ENCODE data around the gene PPP1R26. TPM values are rescaled to one million over a fixed set of nuclear protein-coding genes. Genes with fewer than 3 reads are reported as not detected.
"Not testable (repeated sequence)": the region's sequence is repeated elsewhere in the genome, so short reads cannot be mapped to it uniquely, and the experiment has no call there.

The PPP1R26 gene
- polyA plus RNA-seq, 1 experiment, result 6.0 TPM

GRCh38 chr9:135513351-135513846, 33.8 kb downstream of the PPP1R26 start:
- Histone ChIP-seq H3K36me3 (ENCODE audit: control insufficient read depth, insufficient read depth, low read length) (no peaks in the 10 kb centered on the region), H3K4me3 (ENCODE audit: low read depth, low read length) (no peak overlapping the region), H3K27me3 (ENCODE audit: control insufficient read depth, insufficient read depth, low read length) (no peaks in the 10 kb centered on the region)
- CTCF ChIA-PET, result interaction anchor here (0.6 to 1.4 kb wide), 2 partner anchors 9 to 770 kb away, joined by 3 to 6 read pairs; no protein-coding TSS in a partner anchor
- POLR2A ChIA-PET, result interaction anchor here (0.6 kb wide), 1 partner anchor 20 kb away, joined by 6 read pairs; no protein-coding TSS in a partner anchor
- DNase-seq (ENCODE audit: low read depth), result no peak
- no peak for TF ChIP-seq CTCF (IDR thresholded peaks at IDR 0.05; ENCODE audit: insufficient read depth, low read depth, low read length)

- H3K36me3 ChIP-seq (ENCODE audit: control insufficient read depth, insufficient read depth, low read length); H3K4me3 ChIP-seq (ENCODE audit: low read depth, low read length); POLR2A ChIA-PET; DNase-seq (ENCODE audit: low read depth); H3K27me3 ChIP-seq (ENCODE audit: control insufficient read depth, insufficient read depth, low read length): not testable (repeated sequence)
- CTCF ChIA-PET, result interaction anchor here (0.6 to 1.3 kb wide), 2 partner anchors 9 to 769 kb away, joined by 3 to 7 read pairs; no protein-coding TSS in a partner anchor
Measured at GRCh38 chr9:135513906-135514305, 34.3 kb downstream of the PPP1R26 start.

- ChIA-PET POLR2A (no interaction called here), CTCF (interaction anchor here (1.3 kb wide), 1 partner anchor 9 kb away, joined by 7 read pairs; no protein-coding TSS in a partner anchor)
- no peak for DNase-seq (ENCODE audit: low read depth)
- no peak overlapping the region for H3K4me3 ChIP-seq (ENCODE audit: low read depth, low read length)
- no peaks in the 10 kb centered on the region for H3K36me3 ChIP-seq (ENCODE audit: control insufficient read depth, insufficient read depth, low read length)
- no peaks in the 10 kb centered on the region for H3K27me3 ChIP-seq (ENCODE audit: control insufficient read depth, insufficient read depth, low read length)
- no peak for TF ChIP-seq CTCF (IDR thresholded peaks at IDR 0.05; ENCODE audit: insufficient read depth, low read depth, low read length)
Measured at GRCh38 chr9:135514342-135515082, 34.9 kb downstream of the PPP1R26 start.

- Histone ChIP-seq H3K27me3 (ENCODE audit: control insufficient read depth, insufficient read depth, low read length) (no peaks in the 10 kb centered on the region), H3K4me3 (ENCODE audit: low read depth, low read length) (no peak overlapping the region), H3K36me3 (ENCODE audit: control insufficient read depth, insufficient read depth, low read length) (no peaks in the 10 kb centered on the region)
- no peak for DNase-seq (ENCODE audit: low read depth)
- POLR2A ChIA-PET, result no interaction called here
- no peak for TF ChIP-seq CTCF (IDR thresholded peaks at IDR 0.05; ENCODE audit: insufficient read depth, low read depth, low read length)
- CTCF ChIA-PET, result interaction anchor here (0.6 to 1.3 kb wide), 2 partner anchors 10 to 18 kb away, joined by 3 to 7 read pairs; no protein-coding TSS in a partner anchor
Measured at GRCh38 chr9:135515083-135515951, 35.7 kb downstream of the PPP1R26 start.

GRCh38 chr9:135516132-135516860, 36.7 kb downstream of the PPP1R26 start:
- H3K4me3 ChIP-seq (ENCODE audit: low read depth, low read length), result no peak overlapping the region
- no peaks in the 10 kb centered on the region for H3K36me3 ChIP-seq (ENCODE audit: control insufficient read depth, insufficient read depth, low read length)
- ChIA-PET CTCF (interaction anchor here (2.4 kb wide), 1 partner anchor 12 kb away, joined by 10 read pairs; no protein-coding TSS in a partner anchor), POLR2A (no interaction called here)
- DNase-seq (ENCODE audit: low read depth), result no peak
- H3K27me3 ChIP-seq (ENCODE audit: control insufficient read depth, insufficient read depth, low read length), result no peaks in the 10 kb centered on the region; the same call in 1 of the 2 replicates
- TF ChIP-seq CTCF (IDR thresholded peaks at IDR 0.05; ENCODE audit: insufficient read depth, low read depth, low read length), result no peak

Data from BJ (cell line).